SW480 (cell line): ENCODE results near the gene DENND4A.

ENCODE experiments used
- DNase-seq: peaks from one replicate; pipeline ENCODE4 v3.0.0-alpha.2; 2016; ENCODE audit warnings: low spot score

DENND4A gene

DNA sequence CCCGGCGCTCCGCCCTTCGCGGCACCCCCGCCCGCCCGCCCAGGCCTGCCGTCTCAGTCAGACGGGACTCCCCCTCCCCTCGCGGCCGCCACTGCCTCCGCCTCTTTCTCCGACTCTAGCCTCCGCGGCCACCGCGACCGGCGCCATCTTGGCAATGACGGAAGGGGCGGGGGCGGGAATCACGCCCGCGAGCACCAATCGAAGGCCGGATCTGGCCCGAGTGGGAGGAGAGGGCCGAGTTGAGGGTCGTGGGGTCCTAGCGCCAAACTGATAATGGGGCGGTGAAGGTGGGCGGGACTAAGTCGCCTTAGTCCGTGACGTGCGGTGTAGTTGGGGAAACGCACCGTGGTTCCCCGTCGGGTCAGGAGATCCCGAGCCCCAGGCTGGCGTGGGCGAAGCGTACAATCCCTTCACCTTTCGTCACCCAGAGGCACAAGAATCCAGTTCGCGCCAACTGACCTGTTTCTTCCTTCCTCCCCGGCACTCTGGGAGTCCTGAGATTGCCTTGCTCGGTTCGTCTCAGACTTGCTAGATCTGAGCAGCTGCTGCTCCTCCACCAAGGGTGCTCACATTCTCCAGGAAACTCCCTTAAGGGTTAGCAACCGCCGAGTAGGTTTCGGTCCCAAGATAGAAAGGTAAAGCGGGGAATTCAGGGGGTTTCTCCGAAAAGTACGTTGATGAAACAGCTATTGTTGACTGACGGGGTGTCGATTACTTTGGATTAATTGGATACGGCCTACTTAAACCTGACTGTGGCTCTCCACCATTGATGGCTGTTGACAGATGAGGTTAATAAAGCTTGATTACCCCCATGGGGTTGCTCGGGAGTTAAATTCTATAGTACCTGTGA is at the start of gene DENND4A:
Gene DENND4A, minus strand, starts transcription at position 156 of the 850 bp plus-strand sequence. CDS start 35,843 bp downstream, outside the sequence.
- DNase-seq: peak; percentile 96

DNA sequence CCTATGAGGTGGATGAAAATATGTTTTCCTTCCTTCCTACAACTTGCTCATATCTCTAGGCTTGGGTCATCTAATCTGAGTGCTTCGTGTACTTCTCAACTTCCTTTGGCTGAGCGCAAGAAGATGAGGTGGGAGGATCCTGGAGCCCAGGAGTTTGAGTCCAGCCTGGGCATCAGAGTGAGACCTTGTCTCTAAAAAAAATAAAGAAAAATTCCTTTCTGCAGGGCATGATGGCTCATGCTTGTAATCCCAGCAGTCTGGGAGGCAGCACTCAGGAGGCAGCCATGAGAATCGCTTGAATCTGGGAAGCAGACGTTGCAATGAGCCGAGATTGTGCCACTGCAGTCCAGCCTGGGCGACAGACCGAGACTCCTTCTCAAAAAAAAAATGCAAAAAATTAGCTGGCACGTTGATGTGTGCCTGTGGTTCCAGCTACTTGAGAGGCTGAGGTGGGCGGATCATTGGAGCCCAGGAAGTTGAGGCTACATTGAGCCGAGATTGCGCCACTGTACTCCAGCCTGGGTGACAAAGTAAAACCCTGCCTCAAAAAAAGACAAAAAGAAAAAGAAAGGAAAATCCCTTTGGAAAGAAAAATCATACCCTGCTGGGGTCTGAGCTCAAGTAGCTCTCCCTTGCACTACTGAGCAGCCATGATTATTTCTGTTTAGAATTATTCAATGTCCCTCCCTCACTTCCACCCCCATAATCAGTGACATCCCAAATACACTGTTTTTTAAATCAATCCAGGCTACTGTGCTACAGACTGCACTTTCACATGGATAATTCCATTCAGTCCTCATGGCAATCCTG is 49.2 kb upstream of the DENND4A start:
- no peak for DNase-seq

DNA sequence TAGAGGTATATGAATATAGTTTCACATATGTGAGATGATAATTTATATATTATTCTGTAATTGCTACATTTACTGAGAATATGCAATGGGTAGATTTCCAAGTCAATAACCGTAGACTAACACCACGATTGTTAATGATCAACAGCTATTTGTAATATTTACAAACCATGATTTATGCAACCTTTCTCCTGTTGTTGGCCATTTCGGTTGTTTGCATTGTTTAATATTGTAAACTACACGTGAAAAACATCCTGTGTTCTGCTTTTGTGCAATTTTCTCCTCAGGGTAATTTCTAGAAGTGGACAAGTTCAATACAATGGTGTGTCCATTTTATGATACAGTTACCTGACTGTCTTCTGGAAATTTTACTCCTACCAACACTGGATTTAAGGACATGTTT is 47.9 kb upstream of the DENND4A start:
- DNase-seq: no peak

DNA sequence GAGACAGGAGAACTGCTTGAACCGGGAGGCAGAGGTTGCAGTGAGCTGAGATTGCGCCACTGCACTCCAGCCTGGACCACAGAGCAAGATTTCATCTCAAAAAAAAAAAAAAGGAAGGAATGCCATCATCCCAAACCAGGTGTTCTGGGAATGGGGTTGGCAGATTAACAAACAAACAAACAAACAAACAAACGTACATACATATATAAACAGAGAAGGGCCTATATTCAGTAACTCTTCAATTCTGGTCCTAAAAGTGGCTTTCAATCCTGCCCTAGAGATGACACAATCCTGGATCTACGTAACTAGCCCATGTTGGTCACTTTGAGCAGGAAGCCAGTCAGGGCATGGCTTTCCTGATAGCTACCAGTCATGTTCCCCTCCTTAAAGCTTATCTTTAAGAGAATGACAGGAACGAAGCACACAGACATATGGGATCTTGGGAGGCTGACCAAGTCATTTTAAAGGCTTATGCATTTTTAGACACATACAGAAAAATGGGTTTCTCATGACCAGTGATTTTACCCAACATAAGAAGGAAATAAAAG is 47.3 kb upstream of the DENND4A start:
- DNase-seq: no peak

DNA sequence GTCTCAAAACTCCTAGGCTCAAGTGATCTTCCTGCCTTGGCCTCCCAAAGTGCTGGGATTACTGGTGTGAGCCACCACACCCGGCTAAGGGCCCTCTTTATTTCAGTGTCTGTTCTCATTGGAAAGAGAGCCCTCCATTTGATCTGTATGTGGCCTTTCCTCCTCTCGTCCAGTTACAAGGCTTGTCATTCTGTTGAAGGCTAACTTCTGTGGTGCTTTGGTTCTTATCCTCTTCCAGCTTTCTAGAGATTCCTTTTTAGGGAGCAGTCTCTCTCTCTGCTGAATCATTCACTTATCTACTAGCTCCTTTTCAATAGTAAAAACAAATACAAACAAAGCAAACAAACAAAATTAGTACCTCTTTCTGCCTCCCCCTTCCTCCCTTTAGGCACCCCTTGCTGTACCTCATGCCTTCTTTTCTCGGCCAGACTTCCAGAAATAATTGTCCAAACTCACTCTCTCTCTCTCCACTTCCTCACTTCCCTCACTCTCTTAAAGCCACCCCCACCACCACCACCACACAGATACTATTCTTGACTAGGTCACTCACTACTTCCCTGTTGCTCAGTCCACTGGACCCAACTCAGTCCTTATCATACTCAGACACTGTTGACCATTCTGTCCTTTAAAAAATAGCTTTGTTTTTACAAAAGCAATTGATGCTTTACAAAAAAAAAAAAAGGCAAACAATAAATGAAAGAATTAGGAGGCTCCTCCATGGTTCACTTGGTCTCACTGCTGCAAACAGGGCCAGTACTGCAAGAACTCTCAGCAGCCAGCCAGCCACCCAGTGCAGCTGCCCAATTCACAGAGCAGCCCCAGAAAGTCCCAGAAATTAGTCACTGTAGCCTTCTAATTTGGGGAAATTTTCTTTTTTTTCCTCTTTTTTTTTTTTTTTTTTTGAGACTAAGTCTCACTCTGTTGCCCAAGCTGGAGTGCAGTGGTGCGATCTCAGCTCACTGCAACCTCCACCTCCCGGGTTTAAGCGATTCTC is 45.5 kb upstream of the DENND4A start:
- DNase-seq: no peak

DNA sequence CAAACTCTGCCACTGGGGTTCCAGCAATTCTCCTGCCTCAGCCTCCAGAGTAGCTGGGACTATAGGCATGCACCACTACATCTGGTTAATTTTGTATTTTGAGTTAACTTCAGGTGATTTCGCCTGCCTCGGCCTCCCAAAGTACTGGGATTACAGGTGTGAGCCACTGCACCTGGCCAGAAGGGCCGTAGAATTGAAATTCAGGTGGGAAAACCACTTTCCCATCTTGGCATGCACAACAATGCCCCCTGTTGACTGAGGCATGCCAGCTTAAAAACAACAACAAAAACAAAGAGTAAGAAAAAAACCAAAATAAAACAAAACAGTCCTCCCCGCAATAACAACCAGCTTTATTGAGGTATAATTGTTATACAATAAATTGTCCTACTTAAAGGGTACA is 44.6 kb upstream of the DENND4A start:
- no peak for DNase-seq

DNA sequence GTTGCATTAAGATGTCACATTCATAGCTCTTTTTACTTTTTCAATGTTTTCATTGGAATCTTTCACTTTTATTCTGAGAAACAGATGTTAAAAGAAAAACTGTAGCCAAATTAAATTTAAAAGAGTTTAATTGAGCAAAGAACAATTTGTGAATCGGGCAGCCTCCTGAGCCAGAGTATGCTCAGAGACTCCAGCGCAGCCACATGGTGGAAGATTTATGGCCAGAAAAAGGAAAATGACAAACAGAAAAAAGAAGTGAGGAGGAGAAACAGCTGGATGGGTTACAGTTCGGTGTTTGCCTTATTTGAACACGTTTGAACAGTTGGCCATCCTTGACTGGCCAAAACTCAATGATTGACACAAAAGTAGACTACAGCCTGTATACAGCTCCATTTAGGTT is 43.4 kb upstream of the DENND4A start:
- DNase-seq: no peak

DNA sequence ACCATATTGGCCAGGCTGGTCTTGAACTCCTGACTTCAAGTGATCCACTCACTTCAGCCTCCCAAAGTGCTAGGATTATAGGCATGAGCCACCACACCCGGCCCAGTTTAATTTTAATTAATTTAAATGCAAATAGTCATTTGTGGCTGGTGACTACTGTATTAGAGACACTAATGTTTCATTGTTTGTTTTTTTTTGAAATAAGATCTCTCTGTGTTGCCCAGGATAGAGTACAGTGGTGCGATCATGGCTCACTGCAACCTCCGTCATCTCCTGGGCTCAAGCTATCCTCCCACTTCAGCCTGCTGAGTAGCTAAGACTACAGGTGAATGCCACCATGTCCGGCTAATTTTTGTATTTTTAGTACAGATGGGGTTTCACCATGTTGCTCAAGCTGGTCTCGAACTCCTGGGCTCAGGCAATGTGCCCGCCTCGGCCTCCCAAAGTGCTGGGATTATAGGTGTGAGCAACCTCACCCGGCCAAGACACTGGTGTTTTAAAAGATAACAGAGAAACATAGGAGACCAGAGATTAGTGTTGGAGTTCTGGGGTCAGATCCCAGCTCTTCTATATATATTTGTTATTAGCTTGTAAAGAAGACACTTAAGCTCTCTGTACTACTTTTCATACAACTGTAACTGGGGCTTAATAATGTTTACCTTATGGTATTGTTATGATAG is 42.6 kb upstream of the DENND4A start:
- no peak for DNase-seq

DNA sequence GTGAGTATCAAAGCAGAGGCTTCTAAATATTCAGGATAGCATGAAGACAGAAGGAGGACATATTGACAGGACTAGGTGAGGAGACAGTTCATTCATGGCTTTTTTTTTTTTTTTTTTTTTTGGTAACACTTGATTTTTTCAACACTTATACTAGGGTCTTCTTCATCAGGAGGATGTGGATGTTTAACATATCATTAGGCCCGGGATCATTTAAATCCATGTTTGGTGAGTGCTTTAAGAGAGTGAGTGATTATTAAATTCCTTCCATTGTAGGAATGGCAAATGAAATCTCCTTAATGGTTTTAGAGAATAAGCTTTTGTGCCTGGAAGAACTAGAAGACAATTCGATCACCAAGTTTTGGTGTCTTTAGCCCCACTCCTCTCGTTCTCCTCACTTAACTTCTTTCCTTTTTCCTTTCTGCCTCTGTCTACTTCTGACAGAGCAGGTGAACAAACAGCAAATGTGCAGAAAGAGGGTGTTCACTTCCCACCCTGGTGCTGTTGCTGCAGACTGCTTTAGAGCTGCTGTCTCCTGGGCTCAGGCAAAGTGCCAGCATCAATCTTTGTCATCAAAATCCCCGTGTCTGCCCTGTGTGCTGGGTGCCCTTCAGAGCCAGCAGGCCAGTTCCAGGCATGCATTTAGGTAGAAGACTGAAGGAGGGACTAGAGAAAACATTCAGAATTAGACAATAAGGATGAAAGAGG is 41.6 kb upstream of the DENND4A start:
- DNase-seq: no peak

DNA sequence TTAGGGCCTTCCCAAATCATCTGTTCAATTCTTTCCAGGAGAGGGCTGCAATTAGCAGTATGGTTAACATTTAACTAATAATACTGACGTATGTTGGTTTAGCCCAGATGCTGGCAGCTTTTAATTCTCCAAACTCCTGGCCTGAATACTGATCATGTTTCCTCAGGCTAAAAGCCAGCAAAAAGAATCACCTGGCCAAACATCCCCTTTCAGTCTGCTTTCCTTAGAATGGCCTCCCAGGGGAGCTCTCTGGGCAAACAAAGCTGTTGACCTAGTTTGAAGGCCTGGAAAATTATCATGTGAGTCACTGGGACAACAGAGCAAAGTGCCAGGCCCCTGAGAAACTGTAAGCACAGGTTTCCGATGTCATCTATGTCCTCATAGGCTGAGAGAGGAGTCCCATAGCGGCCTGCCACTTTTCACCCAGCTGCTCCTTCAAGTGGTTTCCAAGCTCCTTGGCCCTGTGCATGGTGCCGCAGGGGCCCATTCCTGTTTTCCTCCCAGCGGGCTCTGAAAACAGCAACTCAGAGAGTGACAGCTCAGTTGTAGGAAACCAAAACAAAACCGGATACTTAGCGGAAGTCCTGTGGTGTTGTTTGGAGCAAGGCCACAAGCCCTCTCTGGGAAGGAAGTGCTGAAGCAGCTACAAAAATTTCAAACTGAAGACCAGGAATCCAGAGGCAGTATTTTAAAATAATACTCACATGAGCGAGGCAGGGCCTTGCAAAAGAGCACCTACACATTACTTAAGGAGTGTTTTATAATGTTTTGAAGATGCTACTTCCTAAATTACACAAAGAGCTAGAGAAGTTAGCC is 40.7 kb upstream of the DENND4A start:
- peak; percentile 94 for DNase-seq

DNA sequence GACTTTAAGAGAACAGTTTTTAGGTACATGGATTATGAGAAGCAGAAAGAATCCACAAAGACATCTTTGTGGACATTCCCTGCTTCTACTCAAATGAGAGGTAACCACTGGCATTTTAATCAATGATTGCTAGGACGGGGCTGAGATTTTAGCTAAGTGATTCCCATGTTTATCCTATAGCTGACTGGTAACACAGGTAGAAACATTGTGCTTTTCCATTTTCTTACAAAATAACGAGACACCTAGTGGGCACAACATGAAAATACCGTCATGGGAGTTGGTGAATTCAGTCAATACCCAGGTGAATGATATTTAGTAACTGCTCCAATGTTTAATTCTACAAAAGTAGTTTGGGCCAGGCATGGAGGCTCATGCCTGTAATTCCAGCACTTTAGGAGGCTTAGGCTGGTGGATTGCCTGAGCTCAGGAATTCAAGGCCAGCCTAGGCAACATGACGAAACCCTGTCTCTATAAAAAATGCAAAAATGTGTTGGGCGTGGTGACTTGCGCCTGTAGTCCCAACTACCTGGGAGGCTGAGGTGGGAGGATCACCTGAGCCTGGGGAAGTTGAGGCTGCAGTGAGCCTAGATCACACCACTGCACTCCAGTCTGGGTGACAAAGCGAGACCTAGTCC is 37.2 kb upstream of the DENND4A start:
- DNase-seq: peak; percentile 48

DNA sequence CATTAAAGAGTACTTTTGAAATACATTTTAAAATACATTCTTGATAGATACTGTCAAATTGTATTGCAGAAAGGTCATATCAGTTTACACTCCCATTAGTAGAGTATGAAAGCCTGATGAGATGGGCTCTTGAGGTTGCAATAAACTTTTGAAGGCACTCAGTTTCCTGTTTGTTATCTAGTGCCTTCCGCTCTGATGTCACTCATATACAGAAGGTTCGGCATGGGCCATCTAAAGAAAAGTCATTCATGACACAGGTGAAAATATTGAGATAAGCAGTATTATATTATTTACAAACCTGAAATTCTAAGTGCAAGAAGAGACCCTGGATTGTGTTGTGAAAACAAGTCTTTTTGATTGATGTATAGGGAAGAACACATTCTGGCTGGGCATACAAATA is 36.5 kb upstream of the DENND4A start:
- no peak for DNase-seq

DNA sequence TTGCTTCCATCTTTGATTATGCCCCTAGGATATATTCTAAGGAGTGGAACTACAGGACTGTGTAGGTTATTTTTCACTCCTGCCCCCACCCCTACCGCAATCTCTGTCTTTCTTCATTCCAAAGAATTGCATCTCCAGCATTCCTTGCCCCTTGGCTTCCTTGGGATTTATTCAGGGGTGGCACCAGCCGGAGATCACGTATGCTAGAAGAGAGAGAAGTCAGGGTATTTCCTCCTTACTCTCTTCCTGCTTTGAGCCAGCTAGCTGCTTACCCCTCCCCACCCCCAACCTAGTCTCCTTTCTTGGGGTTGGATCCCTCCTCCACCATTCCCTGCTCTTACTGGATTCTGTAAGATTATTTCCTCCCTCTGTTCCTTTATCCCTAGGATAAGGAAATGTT is 35.0 kb upstream of the DENND4A start:
- DNase-seq: no peak

DNA sequence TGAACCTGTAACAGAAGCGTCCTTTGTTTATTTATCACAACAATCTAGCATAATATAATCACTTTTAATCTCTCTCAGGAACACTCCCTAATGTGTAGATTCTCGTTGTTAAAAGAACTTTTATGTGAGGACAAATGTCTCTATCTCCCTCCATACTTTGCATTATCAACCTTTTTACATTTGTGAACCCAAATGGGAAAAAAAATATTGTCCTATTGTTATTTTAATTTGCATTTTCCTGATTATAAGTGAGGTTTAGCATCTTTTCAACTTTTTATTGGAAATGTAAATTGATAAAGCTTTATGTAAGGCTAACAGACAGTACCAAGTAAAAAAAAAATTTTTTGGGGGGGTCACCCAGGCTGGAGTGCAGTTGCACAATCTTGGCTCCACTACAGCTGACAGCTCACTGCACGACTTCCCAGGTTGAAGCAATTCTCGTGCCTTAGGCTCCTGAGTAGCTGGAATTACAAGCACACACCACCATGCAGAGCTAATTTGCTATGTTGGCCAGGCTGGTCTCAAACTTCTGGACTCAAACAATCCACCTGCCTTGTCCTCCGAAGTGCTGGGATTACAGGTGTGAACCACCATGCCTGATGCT is 33.0 kb upstream of the DENND4A start:
- no peak for DNase-seq

DNA sequence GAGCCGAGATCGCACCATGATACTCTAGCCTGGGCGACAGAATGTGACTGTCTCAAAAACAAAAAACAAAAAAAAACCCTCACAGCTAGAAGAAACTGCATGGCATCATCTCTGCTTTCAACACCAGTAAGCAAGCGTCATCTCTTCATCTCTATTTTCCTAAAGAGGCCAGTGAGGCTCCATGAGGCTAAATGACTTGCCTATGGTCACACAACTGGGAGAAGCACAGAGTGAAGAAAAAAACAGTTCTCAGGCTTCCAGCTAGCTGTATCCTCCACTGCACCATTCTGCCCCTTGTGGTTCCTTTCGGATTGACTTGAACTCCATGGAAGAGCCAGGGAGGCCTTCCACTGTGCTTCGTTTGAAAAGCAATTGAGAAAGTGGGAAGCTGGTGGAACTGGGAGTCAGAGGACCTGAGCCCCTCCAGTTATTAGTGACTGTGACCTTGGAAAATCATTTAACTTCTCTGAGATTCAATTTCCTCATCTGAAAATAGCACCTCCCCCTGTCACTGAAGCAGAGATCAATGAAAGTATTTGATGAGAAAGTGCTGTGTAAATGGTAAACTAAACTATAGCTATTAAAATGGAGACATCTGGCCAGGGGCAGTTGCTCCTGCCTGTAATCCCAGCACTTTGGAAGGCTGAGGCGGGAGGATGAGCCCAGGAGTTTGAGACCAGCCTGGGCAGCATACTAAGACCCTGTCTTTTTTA is 32.1 kb upstream of the DENND4A start:
- DNase-seq: peak; percentile 71

DNA sequence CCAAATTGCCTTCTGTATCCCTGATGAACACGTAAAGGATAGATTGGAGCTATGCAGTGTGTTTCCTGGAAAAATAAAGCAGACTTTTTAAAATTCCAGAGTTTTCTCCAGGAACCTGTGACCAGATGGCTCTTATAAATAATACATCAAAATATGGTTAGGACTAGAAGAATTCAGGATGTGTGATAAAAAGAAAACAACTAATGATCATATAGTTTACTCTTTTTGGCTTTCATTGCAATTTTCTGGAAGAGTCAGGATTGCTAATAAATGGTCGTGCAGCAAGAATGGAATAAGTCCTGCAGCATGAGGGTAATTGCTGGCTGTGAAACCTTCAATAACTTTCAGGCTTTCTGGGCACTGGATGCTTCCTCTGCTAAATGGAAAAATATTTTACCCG is 30.2 kb upstream of the DENND4A start:
- no peak for DNase-seq

DNA sequence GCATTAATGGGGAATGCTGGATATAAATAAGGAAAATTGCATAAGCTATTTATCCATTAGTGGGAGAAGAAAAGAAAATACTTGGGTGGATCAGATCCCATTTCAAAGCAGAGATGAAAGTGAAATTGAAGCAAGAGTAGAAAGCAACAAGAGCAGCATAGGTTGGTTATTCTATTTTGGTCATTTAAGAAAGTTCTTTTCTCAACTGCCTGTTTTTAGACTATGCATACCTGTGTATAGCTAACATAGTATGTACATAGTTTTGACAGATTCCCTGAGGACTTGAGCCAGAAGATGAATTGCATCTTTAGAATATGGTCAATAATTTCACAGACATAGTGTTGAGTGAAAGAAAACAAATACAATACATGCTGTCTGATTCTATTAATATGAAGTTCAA is 29.0 kb upstream of the DENND4A start:
- no peak for DNase-seq

DNA sequence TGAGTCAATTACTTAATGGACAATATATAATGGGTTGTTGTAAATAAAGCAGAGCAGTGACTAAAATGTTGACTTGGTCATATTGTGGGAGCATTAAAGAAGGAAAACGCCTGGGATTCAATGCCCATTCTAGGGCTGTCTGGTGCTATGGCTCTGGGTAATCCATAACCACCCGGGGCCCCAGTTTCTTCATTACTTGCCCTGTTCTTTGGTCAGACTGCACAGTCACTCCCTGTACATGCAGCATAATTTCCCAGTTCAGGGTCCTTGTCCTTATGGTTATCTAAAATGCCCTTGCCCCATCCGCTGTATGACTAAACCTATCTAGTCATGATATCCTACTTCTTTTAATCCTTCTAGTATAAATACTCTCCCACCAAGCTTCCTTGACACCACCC is 27.5 kb upstream of the DENND4A start:
- no peak for DNase-seq
